Glutamatergic neuron (in vitro differentiated cells): Measurements from ENCODE around the gene NR3C2. TPM values are rescaled to one million over a fixed set of nuclear protein-coding genes. Genes with fewer than 3 reads are reported as not detected.

Experiments
- DNase-seq: peaks from one replicate; pipeline ENCODE4 v3.0.0; 2022
- H3K27ac Mint-ChIP-seq: one replicate; pipeline ENCODE4 v1.8.0; 2020; ENCODE audit warnings: mild to moderate bottlenecking, mixed read lengths, inconsistent platforms; ENCODE audit not compliant: unreplicated experiment
- H3K27me3 Mint-ChIP-seq: one replicate; pipeline ENCODE4 v1.8.0; 2020; ENCODE audit warnings: mild to moderate bottlenecking, moderate library complexity, mixed read lengths, inconsistent platforms; ENCODE audit not compliant: unreplicated experiment
- H3K36me3 Mint-ChIP-seq: one replicate; pipeline ENCODE4 v1.8.0; 2020; ENCODE audit warnings: mild to moderate bottlenecking, mixed read lengths, inconsistent platforms; ENCODE audit not compliant: unreplicated experiment
- H3K4me1 Mint-ChIP-seq: one replicate; pipeline ENCODE4 v1.8.0; 2020; ENCODE audit warnings: mild to moderate bottlenecking, low read depth, mixed read lengths, inconsistent platforms; ENCODE audit not compliant: unreplicated experiment
- H3K4me3 Mint-ChIP-seq: one replicate; pipeline ENCODE4 v1.8.0; 2020; ENCODE audit warnings: mild to moderate bottlenecking, mixed read lengths, inconsistent platforms; ENCODE audit not compliant: unreplicated experiment
- H3K9me3 Mint-ChIP-seq: one replicate; pipeline ENCODE4 v1.8.0; 2020; ENCODE audit warnings: mild to moderate bottlenecking, moderate library complexity, mixed read lengths, inconsistent platforms; ENCODE audit not compliant: unreplicated experiment
- total RNA-seq: library from RNA; stranded (reverse); fragmentation: NEBNext Ultra II Directional; extraction: Animal tissue kit (Norgen Biotek cat#: 25700); gene quantifications from one replicate; pipeline ENCODE4 v1.2.1, GENCODE V29; 2021; ENCODE audit not compliant: unreplicated experiment
- TF ChIP-seq, protein P1 (sequence below): fragments of 200-600 bp; sonication (generic); IDR thresholded peaks from one replicate; pipeline ENCODE4 v1.5.0; 2021; ENCODE audit not compliant: partially characterized antibody, unreplicated experiment

Gene NR3C2
- total RNA-seq, 1 donor from 2014 or later = 0.29 TPM

DNA sequence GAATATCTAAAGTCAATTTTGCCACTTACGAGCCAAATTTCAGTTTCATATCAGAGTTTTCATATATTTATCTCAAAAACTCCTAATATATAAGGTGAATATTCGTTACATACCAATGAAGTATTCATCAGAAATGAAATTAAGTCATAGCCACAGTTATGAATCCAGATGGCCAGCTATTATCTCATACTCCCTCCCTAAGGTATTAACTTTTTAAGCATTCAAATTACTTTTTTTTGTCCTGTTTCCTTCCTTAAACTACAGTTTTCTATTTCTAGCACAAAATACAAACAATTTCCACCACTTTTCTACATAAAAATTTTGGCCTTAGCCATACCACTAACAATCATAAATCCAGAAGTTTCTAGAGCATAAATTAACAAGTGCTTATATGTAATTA is 13.0 kb downstream of the NR3C2 start:
- H3K4me3 Mint-ChIP-seq = no peak overlapping the region
- no peak overlapping the region for H3K27ac Mint-ChIP-seq

GRCh38 chr4:148426643-148427042 is 15.6 kb downstream of the NR3C2 start:
- Mint-ChIP-seq H3K27me3 (no peaks in the 10 kb centered on the region), H3K36me3 (no peaks in the 10 kb centered on the region), H3K4me3 (no peak overlapping the region), H3K27ac (no peak overlapping the region), H3K9me3 (no peaks in the 10 kb centered on the region), H3K4me1 (no peaks in the 10 kb centered on the region)
- DNase-seq = no peak
- TF ChIP-seq, protein P1, sequence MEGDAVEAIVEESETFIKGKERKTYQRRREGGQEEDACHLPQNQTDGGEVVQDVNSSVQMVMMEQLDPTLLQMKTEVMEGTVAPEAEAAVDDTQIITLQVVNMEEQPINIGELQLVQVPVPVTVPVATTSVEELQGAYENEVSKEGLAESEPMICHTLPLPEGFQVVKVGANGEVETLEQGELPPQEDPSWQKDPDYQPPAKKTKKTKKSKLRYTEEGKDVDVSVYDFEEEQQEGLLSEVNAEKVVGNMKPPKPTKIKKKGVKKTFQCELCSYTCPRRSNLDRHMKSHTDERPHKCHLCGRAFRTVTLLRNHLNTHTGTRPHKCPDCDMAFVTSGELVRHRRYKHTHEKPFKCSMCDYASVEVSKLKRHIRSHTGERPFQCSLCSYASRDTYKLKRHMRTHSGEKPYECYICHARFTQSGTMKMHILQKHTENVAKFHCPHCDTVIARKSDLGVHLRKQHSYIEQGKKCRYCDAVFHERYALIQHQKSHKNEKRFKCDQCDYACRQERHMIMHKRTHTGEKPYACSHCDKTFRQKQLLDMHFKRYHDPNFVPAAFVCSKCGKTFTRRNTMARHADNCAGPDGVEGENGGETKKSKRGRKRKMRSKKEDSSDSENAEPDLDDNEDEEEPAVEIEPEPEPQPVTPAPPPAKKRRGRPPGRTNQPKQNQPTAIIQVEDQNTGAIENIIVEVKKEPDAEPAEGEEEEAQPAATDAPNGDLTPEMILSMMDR = no peak

More for the DNA sequence above, 13.0 kb downstream of the NR3C2 start:
- no peaks in the 10 kb centered on the region for H3K9me3 Mint-ChIP-seq
- H3K36me3 Mint-ChIP-seq = no peaks in the 10 kb centered on the region
- no peak for DNase-seq
- H3K4me1 Mint-ChIP-seq = no peaks in the 10 kb centered on the region
- H3K27me3 Mint-ChIP-seq = no peaks in the 10 kb centered on the region
- TF ChIP-seq, protein P1 = no peak

DNA sequence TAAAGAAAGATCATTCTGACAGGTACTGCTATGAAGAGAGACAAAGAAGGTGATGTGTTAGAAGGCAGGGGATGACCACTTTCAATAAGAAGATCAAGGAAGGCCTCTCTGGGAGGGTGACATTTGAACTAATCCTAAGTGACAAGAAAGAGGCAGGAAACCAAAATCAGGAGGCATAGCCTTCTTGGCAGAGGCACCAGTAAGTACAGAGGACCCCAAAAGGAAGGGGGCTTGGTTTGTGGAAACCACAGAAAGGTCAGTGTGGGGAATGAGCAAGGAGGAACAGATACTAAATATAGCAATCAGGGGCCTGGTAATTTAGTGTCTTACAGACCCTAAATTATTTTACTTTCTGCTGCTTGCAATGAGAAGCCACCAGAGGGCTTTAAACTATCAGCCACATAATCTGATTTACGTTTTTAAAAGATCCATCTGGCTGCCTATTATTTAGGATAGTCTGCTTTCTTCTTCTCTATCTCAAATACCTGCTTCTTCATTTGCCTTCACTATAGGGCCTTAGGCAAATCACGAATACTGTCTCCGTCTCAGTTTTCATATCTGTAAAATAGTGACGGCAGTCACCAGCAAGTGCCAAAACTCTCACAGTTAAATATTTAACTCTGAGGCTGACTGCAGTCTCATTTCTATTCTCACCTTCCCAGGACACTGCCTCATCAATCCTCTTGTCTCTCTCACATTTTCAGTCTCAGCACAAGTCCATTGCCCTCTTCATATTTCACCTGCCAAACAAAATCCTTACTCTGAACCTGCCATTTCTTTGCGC is 16.7 kb downstream of the NR3C2 start:
- H3K4me1 Mint-ChIP-seq = no peaks in the 10 kb centered on the region
- no peaks in the 10 kb centered on the region for H3K27me3 Mint-ChIP-seq
- H3K27ac Mint-ChIP-seq = no peak overlapping the region
- no peaks in the 10 kb centered on the region for H3K36me3 Mint-ChIP-seq
- H3K9me3 Mint-ChIP-seq = no peaks in the 10 kb centered on the region
- H3K4me3 Mint-ChIP-seq = no peak overlapping the region
- TF ChIP-seq, protein P1 = no peak
- no peak for DNase-seq

DNA sequence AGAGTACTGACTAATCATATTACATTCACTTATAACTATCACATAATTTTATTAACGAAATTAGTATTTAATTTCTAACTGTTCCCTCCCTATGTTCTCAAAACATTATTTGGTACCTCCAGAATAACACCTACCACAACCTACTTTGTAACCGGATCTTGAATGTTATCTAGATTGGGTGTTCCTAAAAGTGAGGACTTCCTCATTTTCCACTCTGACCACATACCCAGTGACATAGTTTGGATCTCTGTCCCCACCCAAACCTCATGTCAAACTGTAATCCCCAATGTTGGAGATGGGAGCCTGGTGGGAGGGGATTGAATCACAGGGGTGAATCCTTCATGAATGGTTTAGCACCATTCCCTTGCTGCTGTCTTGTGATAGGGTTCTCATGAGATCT is 21.8 kb downstream of the NR3C2 start:
- no peak overlapping the region for H3K27ac Mint-ChIP-seq
- H3K36me3 Mint-ChIP-seq = no peaks in the 10 kb centered on the region
- no peaks in the 10 kb centered on the region for H3K27me3 Mint-ChIP-seq
- no peak for DNase-seq
- H3K9me3 Mint-ChIP-seq = no peaks in the 10 kb centered on the region
- TF ChIP-seq, protein P1 = no peak
- no peaks in the 10 kb centered on the region for H3K4me1 Mint-ChIP-seq
- H3K4me3 Mint-ChIP-seq = no peak overlapping the region

GRCh38 chr4:148415500-148415899 is 26.7 kb downstream of the NR3C2 start:
- peaks cover 2% of the 10 kb centered on the region for H3K4me1 Mint-ChIP-seq
- no peaks in the 10 kb centered on the region for H3K9me3 Mint-ChIP-seq
- no peaks in the 10 kb centered on the region for H3K27me3 Mint-ChIP-seq
- H3K4me3 Mint-ChIP-seq = no peak overlapping the region
- DNase-seq = no peak
- no peaks in the 10 kb centered on the region for H3K36me3 Mint-ChIP-seq
- H3K27ac Mint-ChIP-seq = no peak overlapping the region
- TF ChIP-seq, protein P1 = no peak
